Smooth muscle cell (in vitro differentiated cells): ENCODE results near the gene CAMP. TPM values are rescaled to one million over a fixed set of nuclear protein-coding genes. Genes with fewer than 3 reads are reported as not detected.

Experiments
- DNase-seq: peaks from one replicate; lab custom pipeline; 2025; ENCODE audit not compliant: unreplicated experiment; lab: John Stamatoyannopoulos, UW
- H2AFZ ChIP-seq: fragments of 200-600 bp; sonication (generic); 2 replicates; pipeline ENCODE4 v1.6.0; 2016; ENCODE audit warnings: antibody characterized with exemption, low read depth, mild to moderate bottlenecking
- H3F3A ChIP-seq: fragments of 200-600 bp; sonication (generic); 2 replicates; pipeline ENCODE4 v1.6.0; 2017; ENCODE audit warnings: antibody characterized with exemption, low read depth
- H3K27ac ChIP-seq: fragments of 200-600 bp; sonication (generic); 2 replicates; pipeline ENCODE4 v1.5.1; 2016; ENCODE audit warnings: low read depth, mild to moderate bottlenecking
- H3K27me3 ChIP-seq: fragments of 200-600 bp; sonication (generic); 2 replicates; pipeline ENCODE4 v1.6.1; 2016; ENCODE audit warnings: low read depth, mild to moderate bottlenecking
- H3K36me3 ChIP-seq: fragments of 200-600 bp; sonication (generic); 2 replicates; pipeline ENCODE4 v1.5.1; 2016; ENCODE audit warnings: low read depth
- H3K4me1 ChIP-seq: fragments of 200-600 bp; sonication (generic); 2 replicates; pipeline ENCODE4 v1.5.1; 2016; ENCODE audit warnings: low read depth
- H3K4me2 ChIP-seq: fragments of 200-600 bp; sonication (generic); 2 replicates; pipeline ENCODE4 v1.6.0; 2016; ENCODE audit warnings: mild to moderate bottlenecking
- H3K4me3 ChIP-seq: fragments of 200-600 bp; sonication (generic); 2 replicates; pipeline ENCODE4 v1.5.1; 2016; ENCODE audit warnings: mild to moderate bottlenecking
- H3K79me2 ChIP-seq: fragments of 200-600 bp; sonication (generic); 2 replicates; pipeline ENCODE4 v1.6.0; 2016; ENCODE audit warnings: low read depth, mild to moderate bottlenecking
- H3K9ac ChIP-seq: fragments of 200-600 bp; sonication (generic); 2 replicates; pipeline ENCODE4 v1.6.0; 2016; ENCODE audit warnings: low read depth
- H3K9me3 ChIP-seq: fragments of 200-600 bp; sonication (generic); replicated peaks from 2 replicates; pipeline ENCODE4 v1.5.1; 2016; ENCODE audit warnings: low read depth
- H4K20me1 ChIP-seq: fragments of 200-600 bp; sonication (generic); 2 replicates; pipeline ENCODE4 v1.6.0; 2016; ENCODE audit warnings: low read depth
- CTCF ChIP-seq: fragments of 200-600 bp; sonication (generic); IDR thresholded peaks from 2 replicates; pipeline ENCODE4 v1.5.1; 2017; ENCODE audit warnings: borderline replicate concordance, mild to moderate bottlenecking, antibody characterized with exemption; ENCODE audit not compliant: insufficient read depth, poor library complexity, severe bottlenecking
- WGBS: methylation state at CpG from one replicate; pipeline ENCODE4 v1.1.7; 2016; ENCODE audit warnings: low lambda C conversion rate; 5-methylcytosine and 5-hydroxymethylcytosine counted together
- polyA plus RNA-seq: library from polyadenylated mRNA; unstranded; fragments of >200 nt; fragmentation: Nextera tagmentation; extraction: Ambion mirVana; gene quantifications from 2 replicates; pipeline ENCODE4 v1.2.1, GENCODE V29; 2016
- total RNA-seq: library from RNA; depleted of rRNA; stranded (reverse); fragments of >200 nt; gene quantifications from 2 replicates; pipeline ENCODE4 v1.2.3, GENCODE V29; 2014

CAMP gene
- total and polyA plus RNA-seq, 2 experiments from 2014 or later, result not detected

- peak; percentile 9 for DNase-seq
- Histone ChIP-seq H3K27me3 (no peaks in the 10 kb centered on the region), H3K9ac (no peak overlapping the region), H3K4me3 (no peak overlapping the region), H3K4me2 (no peak overlapping the region), H3K9me3 (no peaks in the 10 kb centered on the region), H3K4me1 (no peaks in the 10 kb centered on the region), H3K27ac (no peak overlapping the region), H3F3A (no peaks in the 10 kb centered on the region), H2AFZ (no peak overlapping the region), H3K79me2 (no peaks in the 10 kb centered on the region), H4K20me1 (no peaks in the 10 kb centered on the region), H3K36me3 (no peaks in the 10 kb centered on the region)
- 58% methylated on average over 9 of the region's 9 CpGs for WGBS
- TF ChIP-seq CTCF, result peak; percentile 84
These were observed 28.7 kb upstream of the CAMP start for GRCh38 chr3:48194446-48195071.

- WGBS, result 91% methylated on average over 1 of the region's 1 CpG
- no peak for TF ChIP-seq CTCF
- H3K9me3 ChIP-seq, result no peaks in the 10 kb centered on the region
- no peaks in the 10 kb centered on the region for H3K36me3 ChIP-seq
- no peaks in the 10 kb centered on the region for H3F3A ChIP-seq
- DNase-seq, result no peak
- H3K4me2 ChIP-seq, result no peak overlapping the region
- no peak overlapping the region for H3K4me3 ChIP-seq
- H2AFZ ChIP-seq, result no peak overlapping the region
- H4K20me1 ChIP-seq, result no peaks in the 10 kb centered on the region
- H3K4me1 ChIP-seq, result no peaks in the 10 kb centered on the region
- H3K9ac ChIP-seq, result no peak overlapping the region
- H3K27ac ChIP-seq, result no peak overlapping the region
- H3K27me3 ChIP-seq, result no peaks in the 10 kb centered on the region
- no peaks in the 10 kb centered on the region for H3K79me2 ChIP-seq
These were observed 26.7 kb upstream of the CAMP start for GRCh38 chr3:48196611-48197010.

GRCh38 chr3:48199117-48199516 is 24.2 kb upstream of the CAMP start:
- Histone ChIP-seq H4K20me1 (no peaks in the 10 kb centered on the region), H3K27me3 (no peaks in the 10 kb centered on the region), H3K36me3 (no peaks in the 10 kb centered on the region), H3K4me2 (no peak overlapping the region), H3K79me2 (no peaks in the 10 kb centered on the region), H2AFZ (no peak overlapping the region), H3F3A (no peaks in the 10 kb centered on the region), H3K4me1 (no peaks in the 10 kb centered on the region), H3K9ac (no peak overlapping the region), H3K4me3 (no peak overlapping the region), H3K9me3 (no peaks in the 10 kb centered on the region), H3K27ac (no peak overlapping the region)
- TF ChIP-seq CTCF, result no peak
- DNase-seq, result no peak

- Histone ChIP-seq H3K36me3 (no peaks in the 10 kb centered on the region), H4K20me1 (no peaks in the 10 kb centered on the region)
These were observed 20.7 kb upstream of the CAMP start for GRCh38 chr3:48202632-48203031.

More at GRCh38 chr3:48202632-48203031, 20.7 kb upstream of the CAMP start:
- Histone ChIP-seq H3K79me2 (no peaks in the 10 kb centered on the region), H3F3A (no peaks in the 10 kb centered on the region), H3K4me1 (no peaks in the 10 kb centered on the region), H3K27me3 (no peaks in the 10 kb centered on the region), H3K9ac (no peak overlapping the region), H2AFZ (no peak overlapping the region), H3K4me2 (no peak overlapping the region), H3K9me3 (no peaks in the 10 kb centered on the region), H3K27ac (no peak overlapping the region), H3K4me3 (no peak overlapping the region)
- no peak for TF ChIP-seq CTCF
- 70% methylated on average over 6 of the region's 6 CpGs for WGBS
- no peak for DNase-seq
